ENCODE results near the gene TXNDC16. TPM values are rescaled to one million over a fixed set of nuclear protein-coding genes. Genes with fewer than 3 reads are reported as not detected.
A peak's percentile ranks its signal among the peaks of the same experiment; 100 is the strongest.

The TXNDC16 gene
- polyA plus RNA-seq, 3 donors = 2.6 to 4.1 (median 3.8) TPM

GRCh38 chr14:52399921-52400595 lies 152.2 kb downstream of the TXNDC16 start:
- intact Hi-C loops (cut with micrococcal nuclease) = loop anchor here in 1 of 2 donors (5.0 kb wide), 1 partner anchor 88 kb away; the partner anchor contains the start of gene PTGER2
- TF ChIP-seq CTCF (IDR thresholded peaks at IDR 0.05) = no peak
- Mint-ChIP-seq H3K9me3 (peaks cover 4 to 20% (median 8%) of the 10 kb centered on the region in 7 donors), H3K4me3 (peak overlapping the region in 1 of 2 donors; percentile 2), H3K27me3 (ENCODE audit: low read depth in 3 of 3) (peaks cover 52 to 80% (median 59%) of the 10 kb centered on the region in 3 donors), H3K36me3 (peaks cover 0 to 3% of the 10 kb centered on the region in 2 donors), H3K27ac (peak overlapping the region in 1 of 7 donors; percentile 25), H3K4me1 (peaks cover 51% of the 10 kb centered on the region)
- Histone ChIP-seq H3K27ac (ENCODE audit: low read depth in 1 of 2, low read length in 2 of 2) (no peak overlapping the region), H3K9ac (ENCODE audit: insufficient read depth, low read length, poor library complexity, severe bottlenecking) (no peak overlapping the region), H3K27me3 (ENCODE audit: control insufficient read depth in 2 of 2, insufficient read depth in 2 of 2, low read length in 2 of 2) (peaks cover 56 to 58% of the 10 kb centered on the region in 2 donors), H3K79me2 (ENCODE audit: insufficient read depth, low read length) (no peaks in the 10 kb centered on the region), H3K4me2 (replicated peaks; ENCODE audit: extremely low read depth, low read length, poor library complexity, severe bottlenecking) (no peak overlapping the region), H4K20me1 (ENCODE audit: insufficient read depth, low read length) (no peaks in the 10 kb centered on the region), H3K4me3 (replicated peaks in 1 of 3; ENCODE audit: low read depth in 2 of 3, low read length in 3 of 3) (no peak overlapping the region), H3K4me1 (ENCODE audit: control insufficient read depth in 1 of 2, insufficient read depth in 2 of 2, low read length in 2 of 2) (peaks cover 46 to 48% of the 10 kb centered on the region in 2 donors), H3K36me3 (replicated peaks in 1 of 2; ENCODE audit: control insufficient read depth in 1 of 2, insufficient read depth in 2 of 2, low read length in 2 of 2) (no peaks in the 10 kb centered on the region), H2AFZ (ENCODE audit: insufficient read depth, low read depth, low read length, poor library complexity, severe bottlenecking) (no peak overlapping the region), H3K9me3 (replicated peaks in 1 of 2; ENCODE audit: control insufficient read depth in 1 of 2, insufficient read depth in 1 of 2, low read length in 2 of 2) (peaks cover 0 to 6% of the 10 kb centered on the region in 2 donors)
- WGBS (ENCODE audit: insufficient coverage) = 56% methylated on average over 3 of the region's 8 CpGs
- peak in 1 of 3 donors; percentile 6 for DNase-seq

- peaks cover 52% of the 10 kb centered on the region for H3K4me1 Mint-ChIP-seq
- peaks cover 42 to 77% (median 53%) of the 10 kb centered on the region in 3 donors for H3K27me3 Mint-ChIP-seq (ENCODE audit: low read depth in 3 of 3)
- Histone ChIP-seq H3K36me3 (replicated peaks in 1 of 2; ENCODE audit: control insufficient read depth in 1 of 2, insufficient read depth in 2 of 2, low read length in 2 of 2) (no peaks in the 10 kb centered on the region), H2AFZ (ENCODE audit: insufficient read depth, low read depth, low read length, poor library complexity, severe bottlenecking) (no peak overlapping the region), H3K4me1 (ENCODE audit: control insufficient read depth in 1 of 2, insufficient read depth in 2 of 2, low read length in 2 of 2) (peaks cover 46 to 48% of the 10 kb centered on the region in 2 donors), H3K27ac (ENCODE audit: low read depth in 1 of 2, low read length in 2 of 2) (no peak overlapping the region), H3K9me3 (replicated peaks in 1 of 2; ENCODE audit: control insufficient read depth in 1 of 2, insufficient read depth in 1 of 2, low read length in 2 of 2) (peaks cover 0 to 10% of the 10 kb centered on the region in 2 donors), H3K4me3 (replicated peaks in 1 of 3; ENCODE audit: low read depth in 2 of 3, low read length in 3 of 3) (no peak overlapping the region), H3K79me2 (ENCODE audit: insufficient read depth, low read length) (no peaks in the 10 kb centered on the region), H3K4me2 (replicated peaks; ENCODE audit: extremely low read depth, low read length, poor library complexity, severe bottlenecking) (no peak overlapping the region), H3K9ac (ENCODE audit: insufficient read depth, low read length, poor library complexity, severe bottlenecking) (no peak overlapping the region), H3K27me3 (ENCODE audit: control insufficient read depth in 2 of 2, insufficient read depth in 2 of 2, low read length in 2 of 2) (peaks cover 49 to 52% of the 10 kb centered on the region in 2 donors), H4K20me1 (ENCODE audit: insufficient read depth, low read length) (no peaks in the 10 kb centered on the region)
- H3K36me3 Mint-ChIP-seq = peaks cover 0 to 3% of the 10 kb centered on the region in 2 donors
- intact Hi-C loops (cut with micrococcal nuclease) = no loop called here
- TF ChIP-seq CTCF (IDR thresholded peaks at IDR 0.05) = no peak
- H3K4me3 Mint-ChIP-seq = peak overlapping the region in 1 of 2 donors; percentile 55
- H3K27ac Mint-ChIP-seq = no peak overlapping the region
- 100% methylated on average over 3 of the region's 5 CpGs for WGBS (ENCODE audit: insufficient coverage)
- DNase-seq = no peak
- peaks cover 10 to 25% (median 14%) of the 10 kb centered on the region in 7 donors for H3K9me3 Mint-ChIP-seq
Measured at GRCh38 chr14:52399104-52399503, 153.2 kb downstream of the TXNDC16 start.
